ENCODE data around the gene ZNF778.
"Not testable (repeated sequence)": the region's sequence is repeated elsewhere in the genome, so short reads cannot be mapped to it uniquely, and the experiment has no call there.

The ZNF778 gene

DNA sequence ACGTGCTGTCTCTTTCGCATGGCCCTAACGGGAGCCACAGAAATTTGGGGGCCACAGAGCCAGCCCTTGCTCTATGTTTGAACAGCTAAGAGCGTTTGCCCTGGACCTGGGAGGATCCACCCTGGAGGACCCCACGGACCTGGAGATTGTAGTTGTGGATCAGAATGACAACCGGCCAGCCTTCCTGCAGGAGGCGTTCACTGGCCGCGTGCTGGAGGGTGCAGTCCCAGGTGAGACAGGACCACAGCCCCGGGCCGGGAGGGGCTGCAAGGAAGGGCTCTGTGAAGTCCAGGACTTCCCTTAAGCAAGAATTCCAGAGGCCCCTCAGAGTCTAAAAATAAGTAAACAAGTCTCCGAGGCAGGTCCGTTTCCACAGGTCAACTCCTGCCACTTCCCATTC lies 34.0 kb upstream of the ZNF778 start:
- no peak for DNase-seq (ENCODE audit: low read depth)

DNA sequence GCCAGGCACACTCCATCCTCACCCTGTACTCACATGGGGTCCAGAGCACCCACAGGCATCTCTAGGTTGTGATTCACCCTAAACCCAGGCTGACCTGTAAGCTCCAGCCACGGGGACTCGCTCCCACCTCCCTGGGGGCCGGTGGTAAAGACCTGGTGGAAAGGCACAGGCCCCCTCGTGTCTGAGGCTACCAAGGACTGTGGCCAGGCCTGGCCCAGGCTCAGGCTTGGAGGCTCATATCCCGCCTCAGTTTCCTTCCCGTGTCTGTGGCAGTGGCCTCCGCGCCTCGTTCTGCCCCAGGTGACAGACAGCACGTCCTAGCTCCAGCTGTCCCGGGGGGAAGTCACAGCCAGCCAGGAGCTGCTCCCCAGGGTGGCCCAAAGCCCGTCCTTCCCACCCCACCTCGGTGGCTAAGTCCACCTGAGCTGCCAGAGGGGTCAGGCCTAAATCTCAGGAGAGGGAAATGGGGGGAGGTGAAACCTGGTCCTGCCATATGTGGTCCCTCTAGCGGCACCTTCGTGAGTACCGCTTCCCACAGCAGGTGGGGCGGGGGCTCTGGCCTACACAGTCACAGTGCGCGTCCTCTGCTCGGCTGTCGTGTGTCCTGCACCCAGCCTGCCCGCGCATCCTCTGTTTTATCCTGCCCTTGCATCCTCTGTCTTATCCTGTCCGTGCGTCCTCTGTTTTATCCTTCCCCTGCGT lies 33.4 kb upstream of the ZNF778 start:
- no peak for DNase-seq (ENCODE audit: low read depth)

DNA sequence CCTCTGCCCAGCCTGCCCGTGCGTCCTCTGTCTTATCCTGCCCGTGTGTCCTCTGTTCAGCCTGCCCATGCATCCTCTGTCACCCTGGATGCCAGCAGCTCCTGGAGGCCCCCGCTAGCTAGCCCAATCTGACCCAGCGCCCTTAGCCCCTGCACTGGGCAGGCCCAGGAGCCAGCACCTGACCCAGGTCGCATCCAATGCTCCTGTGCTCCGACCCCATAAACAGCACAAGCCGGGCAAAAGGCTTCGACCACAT lies 32.9 kb upstream of the ZNF778 start:
- no peak for DNase-seq (ENCODE audit: low read depth)

DNA sequence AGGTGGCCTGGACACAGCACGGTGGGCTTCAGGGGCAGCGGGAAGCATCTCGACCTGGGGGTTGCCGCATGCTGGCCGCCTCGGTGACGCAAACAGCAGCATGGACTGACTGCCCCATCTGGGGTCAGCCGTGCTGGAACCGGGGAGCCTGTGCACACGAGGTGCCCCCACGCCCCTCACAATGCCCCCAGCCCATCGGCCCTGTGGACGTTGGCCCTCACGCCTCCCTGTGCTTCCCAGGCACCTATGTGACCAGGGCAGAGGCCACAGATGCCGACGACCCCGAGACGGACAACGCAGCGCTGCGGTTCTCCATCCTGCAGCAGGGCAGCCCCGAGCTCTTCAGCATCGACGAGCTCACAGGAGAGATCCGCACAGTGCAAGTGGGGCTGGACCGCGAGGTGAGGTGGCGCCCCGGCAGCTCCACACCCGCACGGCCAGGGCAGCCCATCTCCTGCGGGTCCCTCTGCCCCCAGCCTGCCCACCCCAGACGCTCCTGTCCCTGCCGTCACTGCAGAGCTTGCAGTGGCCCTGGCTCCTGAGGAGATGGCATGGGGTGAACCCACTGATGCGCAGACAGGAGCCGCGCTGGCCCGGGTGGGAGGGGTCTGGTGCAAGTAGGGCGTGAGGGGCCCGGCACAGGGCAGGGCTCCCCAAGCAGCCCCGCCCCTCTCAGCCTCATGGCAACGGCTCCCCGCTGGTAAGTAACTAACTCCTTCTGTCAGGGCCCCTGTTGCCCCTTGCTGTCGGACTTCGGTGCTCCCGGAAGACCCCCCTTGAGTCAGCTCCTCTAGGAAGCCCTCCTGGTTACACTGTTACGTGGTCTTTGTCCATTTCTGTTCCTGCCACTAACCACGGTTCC lies 32.3 kb upstream of the ZNF778 start:
- DNase-seq (ENCODE audit: low read depth) = no peak

DNA sequence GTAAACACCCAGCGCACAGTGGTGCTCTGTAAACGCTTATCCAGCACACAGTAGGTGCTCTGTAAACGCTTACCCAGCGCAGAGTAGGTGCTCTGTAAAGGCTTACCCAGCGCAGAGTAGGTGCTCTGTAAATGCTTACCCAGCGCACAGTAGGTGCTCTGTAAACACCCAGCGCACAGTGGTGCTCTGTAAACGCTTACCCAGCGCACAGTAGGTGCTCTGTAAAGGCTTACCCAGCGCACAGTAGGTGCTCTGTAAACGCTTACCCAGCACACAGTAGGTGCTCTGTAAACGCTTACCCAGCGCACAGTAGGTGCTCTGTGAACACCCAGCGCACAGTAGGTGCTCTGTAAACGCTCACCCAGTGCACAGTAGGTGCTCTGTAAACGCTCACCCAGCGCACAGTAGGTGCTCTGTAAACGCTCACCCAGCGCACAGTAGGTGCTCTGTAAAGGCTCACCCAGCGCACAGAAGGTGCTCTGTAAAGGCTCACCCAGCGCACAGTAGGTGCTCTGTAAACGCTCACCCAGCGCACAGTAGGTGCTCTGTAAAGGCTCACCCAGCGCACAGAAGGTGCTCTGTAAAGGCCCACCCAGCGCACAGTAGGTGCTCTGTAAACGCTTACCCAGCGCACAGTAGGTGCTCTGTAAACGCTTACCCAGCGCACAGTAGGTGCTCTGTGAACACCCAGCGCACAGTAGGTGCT lies 31.5 kb upstream of the ZNF778 start:
- not testable (repeated sequence) for DNase-seq (ENCODE audit: low read depth)

DNA sequence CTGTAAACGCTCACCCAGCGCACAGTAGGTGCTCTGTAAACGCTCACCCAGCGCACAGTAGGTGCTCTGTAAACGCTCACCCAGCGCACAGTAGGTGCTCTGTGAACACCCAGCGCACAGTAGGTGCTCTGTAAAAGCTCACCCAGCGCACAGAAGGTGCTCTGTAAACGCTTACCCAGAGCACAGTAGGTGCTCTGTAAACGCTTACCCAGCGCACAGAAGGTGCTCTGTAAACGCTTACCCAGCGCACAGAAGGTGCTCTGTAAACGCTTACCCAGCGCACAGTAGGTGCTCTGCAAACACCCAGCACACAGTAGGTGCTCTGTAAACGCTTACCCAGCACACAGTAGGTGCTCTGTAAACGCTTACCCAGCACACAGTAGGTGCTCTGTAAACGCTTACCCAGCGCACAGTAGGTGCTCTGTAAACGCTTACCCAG lies 30.9 kb upstream of the ZNF778 start:
- not testable (repeated sequence) for DNase-seq (ENCODE audit: low read depth)

DNA sequence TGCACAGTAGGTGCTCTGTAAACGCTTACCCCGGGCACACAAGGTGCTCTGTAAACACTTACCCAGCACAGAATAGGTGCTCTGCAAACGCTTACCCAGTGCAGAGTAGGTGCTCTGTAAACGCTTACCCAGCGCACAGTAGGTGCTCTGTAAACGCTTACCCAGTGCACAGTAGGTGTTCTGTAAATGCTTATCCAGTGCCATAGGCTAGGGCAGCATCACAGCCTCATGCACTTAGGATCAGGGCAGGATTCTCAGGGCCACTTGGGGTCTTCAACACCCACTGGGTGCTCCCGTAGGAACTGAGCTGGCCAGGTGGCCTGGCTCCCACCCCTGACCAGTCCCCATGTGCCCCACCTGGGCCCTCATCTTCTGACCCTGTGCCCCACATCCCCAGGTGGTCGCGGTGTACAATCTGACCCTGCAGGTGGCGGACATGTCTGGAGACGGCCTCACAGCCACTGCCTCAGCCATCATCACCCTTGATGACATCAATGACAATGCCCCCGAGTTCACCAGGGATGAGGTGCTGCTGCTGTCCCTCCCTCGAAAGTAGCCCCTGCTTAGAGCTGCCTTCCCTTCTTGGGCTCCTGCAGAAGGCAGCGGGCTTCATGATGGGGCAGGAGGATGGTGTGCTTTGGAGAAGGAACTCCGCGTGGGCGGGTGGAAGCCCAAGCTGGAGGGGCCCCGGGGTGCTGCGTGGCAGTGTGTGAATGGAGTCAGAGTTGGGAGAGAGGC lies 30.3 kb upstream of the ZNF778 start:
- DNase-seq (ENCODE audit: low read depth) = no peak

DNA sequence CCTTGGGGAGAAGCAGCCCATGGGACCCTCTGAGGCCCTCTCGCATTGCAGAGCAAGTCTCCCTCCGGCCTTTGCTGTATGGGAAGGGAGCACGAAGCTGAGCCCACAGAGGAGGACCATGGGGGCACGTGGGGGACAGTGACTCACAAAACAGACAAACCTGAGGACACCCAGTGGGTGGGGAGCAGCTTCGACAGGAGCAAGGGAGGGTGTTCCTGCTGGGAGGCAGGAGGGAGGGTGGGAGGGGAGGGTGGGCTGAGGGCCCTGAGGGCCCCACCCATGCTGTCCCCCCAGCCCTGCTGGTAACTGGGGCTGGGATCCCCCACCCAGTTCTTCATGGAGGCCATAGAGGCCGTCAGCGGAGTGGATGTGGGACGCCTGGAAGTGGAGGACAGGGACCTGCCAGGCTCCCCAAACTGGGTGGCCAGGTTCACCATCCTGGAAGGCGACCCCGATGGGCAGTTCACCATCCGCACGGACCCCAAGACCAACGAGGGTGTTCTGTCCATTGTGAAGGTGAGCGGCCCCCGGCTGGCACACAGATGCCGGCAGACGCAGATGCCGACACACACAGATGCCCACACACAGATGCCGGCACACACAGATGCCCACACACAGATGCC lies 29.6 kb upstream of the ZNF778 start:
- no peak for DNase-seq (ENCODE audit: low read depth)

DNA sequence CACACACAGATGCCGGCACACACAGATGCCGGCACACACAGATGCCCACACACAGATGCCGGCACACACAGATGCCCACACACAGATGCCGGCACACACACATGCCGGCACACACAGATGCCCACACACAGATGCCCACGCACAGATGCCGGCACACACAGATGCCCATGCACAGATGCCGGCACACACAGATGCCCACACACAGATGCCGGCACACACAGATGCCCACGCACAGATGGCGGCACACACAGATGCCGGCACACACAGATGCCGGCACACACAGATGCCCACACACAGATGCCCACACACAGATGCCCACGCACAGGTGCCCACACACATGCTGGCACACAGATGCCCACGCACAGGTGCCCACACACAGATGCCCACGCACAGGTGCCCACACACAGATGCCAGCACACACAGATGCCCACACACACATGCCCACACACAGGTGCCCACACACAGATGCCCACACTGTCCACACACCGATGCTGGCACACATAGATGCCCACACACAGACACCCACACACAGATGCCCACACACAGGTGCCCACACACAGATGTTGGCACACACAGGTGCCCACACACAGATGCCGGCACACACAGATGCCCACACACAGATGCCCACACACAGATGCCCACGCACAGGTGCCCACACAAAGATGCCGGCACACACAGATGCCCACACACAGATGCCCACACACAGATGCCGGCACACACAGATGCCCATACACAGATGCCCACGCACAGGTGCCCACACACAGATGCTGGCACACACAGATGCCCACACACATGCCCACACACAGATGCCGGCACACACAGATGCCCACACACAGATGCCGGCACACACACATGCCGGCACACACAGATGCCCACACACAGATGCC lies 28.8 kb upstream of the ZNF778 start:
- DNase-seq (ENCODE audit: low read depth) = not testable (repeated sequence)

DNA sequence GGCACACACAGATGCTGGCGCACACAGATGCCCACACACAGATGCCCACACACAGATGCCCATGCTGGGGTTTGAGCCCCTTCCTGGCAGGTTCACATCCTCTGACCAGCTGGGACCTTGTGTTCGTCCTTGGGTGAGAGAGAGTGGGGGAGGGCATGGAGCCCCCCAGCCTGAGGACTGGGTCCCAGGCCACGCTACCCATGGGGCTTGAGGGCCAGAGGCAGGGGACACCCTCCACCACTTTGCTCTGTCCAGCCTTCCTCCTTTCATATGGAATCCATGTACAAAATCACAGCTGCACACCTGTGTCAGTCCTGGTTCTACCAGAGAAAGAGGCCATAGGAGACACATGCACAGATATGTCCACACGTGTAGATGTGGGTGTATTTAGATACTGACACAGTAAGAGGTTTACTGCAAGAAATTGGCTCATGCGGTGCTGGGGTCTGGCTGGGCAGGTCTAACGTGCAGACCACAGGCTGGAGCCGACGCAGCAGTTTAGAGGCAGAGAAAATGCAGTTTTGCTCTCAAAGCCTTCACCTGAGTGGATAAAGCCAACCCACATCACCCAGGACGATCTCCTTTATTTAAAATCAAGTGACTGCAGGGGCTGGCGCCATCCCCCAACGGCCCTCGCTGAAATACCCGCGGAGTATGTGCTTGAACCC lies 28.0 kb upstream of the ZNF778 start:
- DNase-seq (ENCODE audit: low read depth) = no peak

DNA sequence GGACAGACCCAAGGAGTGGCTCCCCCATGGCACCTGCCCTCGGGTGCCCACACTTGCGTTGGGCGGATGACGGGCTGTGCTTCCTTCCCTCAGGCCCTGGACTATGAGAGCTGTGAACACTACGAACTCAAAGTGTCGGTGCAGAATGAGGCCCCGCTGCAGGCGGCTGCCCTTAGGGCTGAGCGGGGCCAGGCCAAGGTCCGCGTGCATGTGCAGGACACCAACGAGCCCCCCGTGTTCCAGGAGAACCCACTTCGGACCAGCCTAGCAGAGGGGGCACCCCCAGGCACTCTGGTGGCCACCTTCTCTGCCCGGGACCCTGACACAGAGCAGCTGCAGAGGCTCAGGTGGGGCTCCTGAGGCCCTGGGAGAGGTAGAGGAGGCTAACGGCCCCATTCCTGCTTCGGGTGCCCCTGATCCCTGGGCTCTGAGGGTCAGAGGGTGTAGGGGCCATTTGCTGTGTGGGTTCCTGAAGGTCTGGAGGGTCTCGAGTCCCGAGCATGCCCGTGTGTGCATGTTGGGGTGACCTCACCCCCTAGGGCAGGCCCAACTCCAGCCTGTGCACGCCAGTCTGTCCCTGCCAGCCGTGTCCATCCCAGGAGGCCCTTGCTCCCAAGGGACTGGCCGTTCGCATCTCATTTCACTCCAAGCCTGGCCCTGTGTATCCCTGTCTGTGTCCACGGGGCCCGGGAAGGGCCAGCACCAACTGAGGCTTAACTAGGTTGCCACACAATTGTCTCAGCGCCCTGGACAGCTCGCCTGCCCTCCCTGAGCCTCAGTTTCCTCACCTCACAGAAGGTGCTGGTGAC lies 27.1 kb upstream of the ZNF778 start:
- no peak for DNase-seq (ENCODE audit: low read depth)

DNA sequence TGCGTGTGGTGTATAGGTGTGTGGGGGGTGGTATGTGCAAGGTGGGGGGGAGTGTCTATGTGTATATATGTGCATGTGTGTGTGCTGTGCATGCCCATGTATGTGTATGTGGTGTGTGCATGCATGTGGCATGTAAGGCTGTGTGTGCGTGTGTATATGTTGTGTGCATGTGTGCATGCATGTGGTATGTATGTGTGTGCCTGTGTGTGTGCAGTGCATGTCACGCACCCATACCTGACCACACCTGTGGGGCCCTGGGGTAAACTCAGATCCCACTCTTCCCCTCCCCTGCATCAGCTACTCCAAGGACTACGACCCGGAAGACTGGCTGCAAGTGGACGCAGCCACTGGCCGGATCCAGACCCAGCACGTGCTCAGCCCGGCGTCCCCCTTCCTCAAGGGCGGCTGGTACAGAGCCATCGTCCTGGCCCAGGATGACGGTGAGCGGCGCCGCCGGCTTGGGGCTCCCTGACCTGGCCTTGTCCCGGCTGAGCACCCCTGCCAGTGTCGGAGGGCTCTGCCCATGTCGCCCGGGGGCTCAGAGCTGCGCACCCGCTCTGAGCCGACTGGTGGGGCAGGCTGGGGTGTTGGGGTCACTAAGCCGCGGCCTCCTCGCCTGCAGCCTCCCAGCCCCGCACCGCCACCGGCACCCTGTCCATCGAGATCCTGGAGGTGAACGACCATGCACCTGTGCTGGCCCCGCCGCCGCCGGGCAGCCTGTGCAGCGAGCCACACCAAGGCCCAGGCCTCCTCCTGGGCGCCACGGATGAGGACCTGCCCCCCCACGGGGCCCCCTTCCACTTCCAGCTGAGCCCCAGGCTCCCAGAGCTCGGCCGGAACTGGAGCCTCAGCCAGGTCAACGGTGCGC lies 26.2 kb upstream of the ZNF778 start:
- DNase-seq (ENCODE audit: low read depth) = no peak

DNA sequence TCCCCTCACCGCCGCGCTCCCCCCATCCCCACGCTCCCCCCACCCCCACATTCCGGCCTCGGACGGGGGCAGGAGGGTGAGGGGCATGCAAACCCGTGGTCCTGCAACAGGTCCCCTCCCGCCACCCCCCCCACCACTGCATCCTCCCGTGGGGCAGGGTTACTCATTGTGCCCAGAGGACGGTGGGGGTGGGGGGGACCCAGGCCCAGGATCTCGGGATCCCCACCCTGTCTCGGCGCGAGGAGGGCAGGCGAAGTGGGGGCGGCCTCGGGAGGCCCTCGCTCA lies 25.7 kb upstream of the ZNF778 start:
- DNase-seq (ENCODE audit: low read depth) = no peak

DNA sequence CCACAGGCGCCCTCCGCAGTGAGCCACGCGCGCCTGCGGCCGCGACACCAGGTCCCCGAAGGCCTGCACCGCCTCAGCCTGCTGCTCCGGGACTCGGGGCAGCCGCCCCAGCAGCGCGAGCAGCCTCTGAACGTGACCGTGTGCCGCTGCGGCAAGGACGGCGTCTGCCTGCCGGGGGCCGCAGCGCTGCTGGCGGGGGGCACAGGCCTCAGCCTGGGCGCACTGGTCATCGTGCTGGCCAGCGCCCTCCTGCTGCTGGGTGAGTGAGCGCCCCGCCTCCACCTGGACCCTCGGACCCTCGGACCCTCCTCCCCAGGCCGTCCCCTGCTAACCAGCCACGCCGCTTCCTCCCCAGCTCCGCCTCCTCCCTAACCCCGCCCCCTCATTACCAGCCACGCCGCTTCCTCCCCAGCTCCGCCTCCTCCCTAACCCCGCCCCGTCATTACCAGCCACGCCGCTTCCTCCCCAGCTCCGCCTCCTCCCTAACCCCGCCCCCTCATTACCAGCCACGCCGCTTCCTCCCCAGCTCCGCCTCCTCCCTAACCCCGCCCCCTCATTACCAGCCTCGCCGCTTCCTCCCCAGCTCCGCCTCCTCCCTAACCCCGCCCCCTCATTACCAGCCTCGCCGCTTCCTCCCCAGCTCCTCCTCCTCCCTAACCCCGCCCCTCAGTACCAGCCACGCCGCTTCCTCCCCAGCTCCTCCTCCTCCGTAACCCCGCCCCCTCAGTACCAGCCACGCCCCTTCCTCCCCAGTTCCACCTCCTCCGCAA lies 25.1 kb upstream of the ZNF778 start:
- DNase-seq (ENCODE audit: low read depth) = not testable (repeated sequence)

DNA sequence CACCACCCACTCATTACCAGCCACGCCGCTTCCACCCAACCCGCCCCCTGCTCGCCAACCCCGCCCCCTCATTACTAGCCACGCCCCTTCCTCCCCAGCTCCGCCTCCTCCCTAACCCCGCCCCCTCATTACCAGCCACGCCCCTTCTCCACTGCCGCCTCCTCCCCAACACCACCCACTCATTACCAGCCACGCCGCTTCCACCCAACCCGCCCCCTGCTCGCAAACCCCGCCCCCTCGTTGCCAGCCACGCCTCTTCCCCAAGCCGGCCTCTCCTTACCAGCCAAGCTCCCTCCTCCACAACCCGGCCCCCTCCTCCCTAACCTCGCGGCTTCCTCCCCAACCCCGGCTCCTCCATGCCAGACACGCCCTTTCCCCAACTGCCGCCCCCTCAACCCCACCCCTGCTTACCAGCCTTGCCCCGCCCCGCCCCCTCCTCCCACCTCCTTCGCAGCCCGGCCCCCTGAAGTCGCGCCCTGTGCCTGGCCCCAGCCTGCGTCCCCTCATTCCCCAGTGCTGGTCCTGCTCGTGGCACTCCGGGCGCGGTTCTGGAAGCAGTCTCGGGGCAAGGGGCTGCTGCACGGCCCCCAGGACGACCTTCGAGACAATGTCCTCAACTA lies 24.4 kb upstream of the ZNF778 start:
- DNase-seq (ENCODE audit: low read depth) = no peak

DNA sequence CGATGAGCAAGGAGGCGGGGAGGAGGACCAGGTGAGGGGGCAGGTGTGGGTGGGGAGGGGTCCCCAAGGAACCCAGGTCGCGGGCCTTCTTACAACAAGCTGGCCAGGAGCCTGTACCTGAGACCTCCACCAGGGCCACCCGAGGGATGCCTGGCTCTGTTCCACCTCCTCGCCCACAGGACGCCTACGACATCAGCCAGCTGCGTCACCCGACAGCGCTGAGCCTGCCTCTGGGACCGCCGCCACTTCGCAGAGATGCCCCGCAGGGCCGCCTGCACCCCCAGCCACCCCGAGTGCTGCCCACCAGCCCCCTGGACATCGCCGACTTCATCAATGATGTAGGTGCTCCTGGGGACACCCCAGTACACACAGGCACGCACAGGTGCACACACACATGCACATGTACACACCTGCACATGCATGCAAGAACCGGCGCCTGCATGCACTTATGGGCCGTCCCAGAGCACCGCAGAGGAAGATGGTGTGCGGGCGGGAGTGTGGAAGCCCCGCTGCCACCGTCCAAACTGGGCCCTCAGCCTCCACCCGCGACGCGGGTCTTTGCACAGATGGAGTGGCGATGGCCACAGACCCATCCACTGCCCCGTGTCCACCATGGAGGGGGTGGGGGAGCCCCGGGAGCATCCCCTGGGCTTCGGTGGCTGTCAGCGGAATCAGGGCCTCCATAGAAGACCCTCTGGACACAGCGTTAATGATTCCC lies 23.8 kb upstream of the ZNF778 start:
- DNase-seq (ENCODE audit: low read depth) = no peak

Measured in HS-27A (cell line).